CD4-positive, alpha-beta memory T cell (primary cell): ENCODE data around the gene ERC2. TPM values are rescaled to one million over a fixed set of nuclear protein-coding genes. Genes with fewer than 3 reads are reported as not detected.

ENCODE experiments used
- CTCF ChIA-PET: fragments of 350-600 bp; sonication (Branson Sonifier 250); formaldehyde crosslinking; loops from one replicate; lab custom pipeline; 2021; ENCODE audit warnings: inconsistent platforms; ENCODE audit not compliant: partially characterized antibody; lab: Charles Lee
- POLR2A ChIA-PET: fragments of 350-600 bp; sonication (Branson Sonifier 250); formaldehyde crosslinking; loops from one replicate; lab custom pipeline; 2021; ENCODE audit not compliant: partially characterized antibody; lab: Charles Lee
- DNase-seq, 5 donors: peaks; one replicate each; pipeline versions ENCODE4 v3.0.0 to v3.0.0-alpha.2; 2020 to 2022; ENCODE audit warnings: mixed read lengths in 1 of 5
- H3K27ac ChIP-seq: one replicate; pipeline ENCODE4 v1.7.0; 2013; ENCODE audit warnings: low read depth, low read length
- H3K27me3 ChIP-seq: 2 replicates; pipeline ENCODE4 v1.7.0; 2013; ENCODE audit warnings: mild to moderate bottlenecking, low read length, moderate library complexity; ENCODE audit not compliant: insufficient read depth
- H3K36me3 ChIP-seq: 2 replicates; pipeline ENCODE4 v1.7.0; 2013; ENCODE audit warnings: mild to moderate bottlenecking, low read length, moderate library complexity; ENCODE audit not compliant: insufficient read depth
- H3K4me1 ChIP-seq: 2 replicates; pipeline ENCODE4 v1.7.0; 2013; ENCODE audit warnings: mild to moderate bottlenecking, low read length, moderate library complexity; ENCODE audit not compliant: insufficient read depth
- H3K4me3 ChIP-seq, 2 donors: one replicate each; pipeline ENCODE4 v1.7.0; 2013; ENCODE audit warnings: low read length in 2 of 2, mild to moderate bottlenecking in 1 of 2
- H3K9me3 ChIP-seq, 2 donors: one replicate each; pipeline ENCODE4 v1.7.0; 2013; ENCODE audit warnings: low read length in 2 of 2, control low read depth in 1 of 2; ENCODE audit not compliant: control insufficient read depth in 1 of 2
- H3K27ac Mint-ChIP-seq, 7 donors: one replicate each; pipeline ENCODE4 v1.8.0; 2020 to 2021; ENCODE audit warnings: mixed read lengths in 7 of 7, mild to moderate bottlenecking in 6 of 7, inconsistent platforms in 3 of 7, moderate library complexity in 3 of 7
- H3K27me3 Mint-ChIP-seq, 2 donors: one replicate each; pipeline ENCODE4 v1.8.0; 2020 to 2021; ENCODE audit warnings: mixed read lengths in 2 of 2
- H3K36me3 Mint-ChIP-seq, 2 donors: one replicate each; pipeline ENCODE4 v1.8.0; 2020 to 2021; ENCODE audit warnings: mixed read lengths in 2 of 2, inconsistent platforms in 1 of 2, mild to moderate bottlenecking in 1 of 2
- H3K4me1 Mint-ChIP-seq, 4 donors: one replicate each; pipeline ENCODE4 v1.8.0; 2020 to 2021; ENCODE audit warnings: mixed read lengths in 4 of 4, mild to moderate bottlenecking in 1 of 4
- H3K4me3 Mint-ChIP-seq, 8 donors: one replicate each; pipeline ENCODE4 v1.8.0; 2020 to 2021; ENCODE audit warnings: mixed read lengths in 8 of 8, mild to moderate bottlenecking in 7 of 8, moderate library complexity in 6 of 8, inconsistent platforms in 3 of 8
- H3K9me3 Mint-ChIP-seq, 8 donors: one replicate each; pipeline ENCODE4 v1.8.0; 2020 to 2021; ENCODE audit warnings: mixed read lengths in 8 of 8, mild to moderate bottlenecking in 5 of 8, inconsistent platforms in 3 of 8, moderate library complexity in 1 of 8
- intact Hi-C: fragments of 100-400 bp; cut with micrococcal nuclease; formaldehyde crosslinking; loops from one replicate; pipeline ENCODE4 v1.15.1; 2023
- polyA plus RNA-seq, 2 donors: library from polyadenylated mRNA; unstranded; fragments of 300-500 nt; fragmentation: Illumina TruSeq; gene quantifications; one replicate each; pipeline ENCODE4 v1.2.3, GENCODE V29; 2021
- total RNA-seq, 2 experiments: library from RNA; stranded (reverse); gene quantifications; one replicate each; pipeline ENCODE4 v1.2.3, GENCODE V29; 2021

Gene ERC2
- total and polyA plus RNA-seq, 4 experiments from 2014 or later = not detected

GRCh38 chr3:56135941-56136340 is 332.3 kb downstream of the ERC2 start:
- no peaks in the 10 kb centered on the region for H3K4me1 Mint-ChIP-seq
- ChIA-PET CTCF (no interaction called here), POLR2A (interaction anchor here (0.6 kb wide), 1 partner anchor 150 kb away, joined by 3 read pairs; no protein-coding TSS in a partner anchor)
- intact Hi-C loops = no loop called here
- no peaks in the 10 kb centered on the region for H3K27me3 Mint-ChIP-seq
- H3K4me1 ChIP-seq = no peaks in the 10 kb centered on the region
- no peak overlapping the region for H3K27ac Mint-ChIP-seq
- H3K36me3 Mint-ChIP-seq = no peaks in the 10 kb centered on the region
- H3K4me3 ChIP-seq = no peak overlapping the region
- H3K9me3 ChIP-seq = no peaks in the 10 kb centered on the region
- H3K9me3 Mint-ChIP-seq = peaks cover 0 to 3% (median 0%) of the 10 kb centered on the region in 8 donors
- H3K27me3 ChIP-seq = no peaks in the 10 kb centered on the region
- no peak overlapping the region for H3K27ac ChIP-seq
- no peak for DNase-seq
- no peak overlapping the region for H3K4me3 Mint-ChIP-seq
- H3K36me3 ChIP-seq = no peaks in the 10 kb centered on the region

- no peak overlapping the region for H3K4me3 Mint-ChIP-seq
- no peaks in the 10 kb centered on the region for H3K9me3 ChIP-seq
- no peak overlapping the region for H3K4me3 ChIP-seq
- H3K4me1 Mint-ChIP-seq = no peaks in the 10 kb centered on the region
- H3K27me3 ChIP-seq = no peaks in the 10 kb centered on the region
- H3K4me1 ChIP-seq = no peaks in the 10 kb centered on the region
- no peak overlapping the region for H3K27ac Mint-ChIP-seq
- ChIA-PET CTCF (no interaction called here), POLR2A (no interaction called here)
- DNase-seq = no peak
- H3K27me3 Mint-ChIP-seq = peaks cover 0 to 2% of the 10 kb centered on the region in 2 donors
- no peak overlapping the region for H3K27ac ChIP-seq
- peaks cover 0 to 2% (median 0%) of the 10 kb centered on the region in 8 donors for H3K9me3 Mint-ChIP-seq
- intact Hi-C loops = no loop called here
- H3K36me3 Mint-ChIP-seq = no peaks in the 10 kb centered on the region
- H3K36me3 ChIP-seq = no peaks in the 10 kb centered on the region
Measured at GRCh38 chr3:56133423-56133822, 334.8 kb downstream of the ERC2 start.

- intact Hi-C loops = no loop called here
- Mint-ChIP-seq H3K27ac (no peak overlapping the region), H3K36me3 (no peaks in the 10 kb centered on the region), H3K27me3 (peaks cover 0 to 2% of the 10 kb centered on the region in 2 donors), H3K4me3 (no peak overlapping the region), H3K4me1 (no peaks in the 10 kb centered on the region), H3K9me3 (peaks cover 0 to 7% (median 0%) of the 10 kb centered on the region in 8 donors)
- ChIA-PET POLR2A (no interaction called here), CTCF (no interaction called here)
- Histone ChIP-seq H3K4me1 (no peaks in the 10 kb centered on the region), H3K9me3 (no peaks in the 10 kb centered on the region), H3K27me3 (no peaks in the 10 kb centered on the region), H3K27ac (no peak overlapping the region), H3K4me3 (no peak overlapping the region), H3K36me3 (no peaks in the 10 kb centered on the region)
- DNase-seq = no peak
Measured at GRCh38 chr3:56132762-56133161, 335.5 kb downstream of the ERC2 start.

GRCh38 chr3:56131974-56132590 is 336.2 kb downstream of the ERC2 start:
- Histone ChIP-seq H3K4me3 (no peak overlapping the region), H3K4me1 (no peaks in the 10 kb centered on the region), H3K27ac (no peak overlapping the region), H3K36me3 (no peaks in the 10 kb centered on the region), H3K27me3 (no peaks in the 10 kb centered on the region), H3K9me3 (no peaks in the 10 kb centered on the region)
- CTCF ChIA-PET = no interaction called here
- Mint-ChIP-seq H3K4me3 (no peak overlapping the region), H3K36me3 (no peaks in the 10 kb centered on the region), H3K27me3 (peaks cover 0 to 2% of the 10 kb centered on the region in 2 donors), H3K4me1 (no peaks in the 10 kb centered on the region), H3K27ac (no peak overlapping the region), H3K9me3 (peaks cover 0 to 7% (median 0%) of the 10 kb centered on the region in 8 donors)
- POLR2A ChIA-PET = no interaction called here
- DNase-seq = no peak
- intact Hi-C loops = no loop called here

- Histone ChIP-seq H3K4me1 (no peaks in the 10 kb centered on the region), H3K36me3 (no peaks in the 10 kb centered on the region), H3K9me3 (no peaks in the 10 kb centered on the region), H3K4me3 (no peak overlapping the region), H3K27me3 (no peaks in the 10 kb centered on the region), H3K27ac (no peak overlapping the region)
- Mint-ChIP-seq H3K4me3 (no peak overlapping the region), H3K36me3 (no peaks in the 10 kb centered on the region), H3K4me1 (no peaks in the 10 kb centered on the region), H3K9me3 (peaks cover 0 to 7% (median 0%) of the 10 kb centered on the region in 8 donors), H3K27ac (no peak overlapping the region), H3K27me3 (peaks cover 0 to 2% of the 10 kb centered on the region in 2 donors)
- ChIA-PET CTCF (no interaction called here), POLR2A (no interaction called here)
- intact Hi-C loops = no loop called here
- no peak for DNase-seq
Measured at GRCh38 chr3:56130036-56130435, 338.2 kb downstream of the ERC2 start.

- peaks cover 0 to 2% of the 10 kb centered on the region in 2 donors for H3K27me3 Mint-ChIP-seq
- Histone ChIP-seq H3K36me3 (no peaks in the 10 kb centered on the region), H3K4me1 (no peaks in the 10 kb centered on the region), H3K27ac (no peak overlapping the region), H3K27me3 (no peaks in the 10 kb centered on the region), H3K4me3 (no peak overlapping the region), H3K9me3 (no peaks in the 10 kb centered on the region)
- H3K9me3 Mint-ChIP-seq = peaks cover 0 to 7% (median 1%) of the 10 kb centered on the region in 8 donors
- CTCF ChIA-PET = no interaction called here
- no peak overlapping the region for H3K4me3 Mint-ChIP-seq
- POLR2A ChIA-PET = no interaction called here
- no peaks in the 10 kb centered on the region for H3K4me1 Mint-ChIP-seq
- no peak for DNase-seq
- intact Hi-C loops = no loop called here
- no peak overlapping the region for H3K27ac Mint-ChIP-seq
- H3K36me3 Mint-ChIP-seq = no peaks in the 10 kb centered on the region
Measured at GRCh38 chr3:56126632-56127031, 341.6 kb downstream of the ERC2 start.

GRCh38 chr3:56125358-56126005 is 342.8 kb downstream of the ERC2 start:
- Histone ChIP-seq H3K4me3 (no peak overlapping the region), H3K27me3 (no peaks in the 10 kb centered on the region), H3K36me3 (no peaks in the 10 kb centered on the region), H3K27ac (no peak overlapping the region), H3K4me1 (no peaks in the 10 kb centered on the region), H3K9me3 (no peaks in the 10 kb centered on the region)
- H3K36me3 Mint-ChIP-seq = no peaks in the 10 kb centered on the region
- H3K27ac Mint-ChIP-seq = no peak overlapping the region
- H3K4me3 Mint-ChIP-seq = no peak overlapping the region
- ChIA-PET CTCF (no interaction called here), POLR2A (no interaction called here)
- intact Hi-C loops = no loop called here
- no peak for DNase-seq
- H3K4me1 Mint-ChIP-seq = no peaks in the 10 kb centered on the region
- H3K27me3 Mint-ChIP-seq = peaks cover 0 to 2% of the 10 kb centered on the region in 2 donors
- H3K9me3 Mint-ChIP-seq = peaks cover 0 to 7% (median 1%) of the 10 kb centered on the region in 8 donors
